Mucosa of descending colon (tissue), 3 donors: ENCODE results near the gene ZWILCH. TPM values are rescaled to one million over a fixed set of nuclear protein-coding genes. Genes with fewer than 3 reads are reported as not detected.

ENCODE experiments used
- ATAC-seq: fragments of 200-7000 bp; cut with Tn5 transposase; one replicate; pipeline ENCODE4 v1.9.1; 2020; ENCODE audit warnings: mild to moderate bottlenecking, moderate library complexity
- DNase-seq, 3 donors: peaks; one replicate each; pipeline ENCODE4 v3.0.0-alpha.2; 2020
- H3K36me3 ChIP-seq: fragments of 200-600 bp; one replicate; pipeline ENCODE4 v1.8.0; 2021; ENCODE audit warnings: low read depth, mild to moderate bottlenecking
- H3K4me1 ChIP-seq: fragments of 200-600 bp; one replicate; pipeline ENCODE4 v1.8.0; 2021; ENCODE audit warnings: low read depth, mild to moderate bottlenecking
- H3K4me3 ChIP-seq: fragments of 200-600 bp; one replicate; pipeline ENCODE4 v1.8.0; 2021; ENCODE audit warnings: mild to moderate bottlenecking
- H3K9me3 ChIP-seq: fragments of 200-600 bp; one replicate; pipeline ENCODE4 v1.8.0; 2021; ENCODE audit warnings: mild to moderate bottlenecking
- intact Hi-C, 2 donors: fragments of 100-400 bp; cut with DNase I in 1 of 2; cut with micrococcal nuclease in 1 of 2; formaldehyde crosslinking; loops; one replicate each; pipeline versions ENCODE4 v1.11.0 to v1.11.1; 2022; cut with DNase I, micrococcal nuclease
- total RNA-seq, 3 donors: library from RNA; stranded (reverse); fragmentation: NEBNext Ultra II Directional in 2 of 3; extraction: Animal tissue kit (Norgen Biotek cat#: 25700) in 2 of 3; gene quantifications; one replicate each; pipeline versions ENCODE4 v1.2.1 to v1.2.4, GENCODE V29; 2021 to 2023
- TF ChIP-seq, protein P1 (sequence below): fragments of 200-600 bp; IDR thresholded peaks from one replicate; pipeline ENCODE4 v1.8.0; 2022; ENCODE audit warnings: antibody characterized with exemption, mild to moderate bottlenecking
- donor health status: DM: no; HTN: no; CAD: no; lungs with moderate emphysema.
- donor health status: DM: no; HTN: no; CAD: no.
- donor health status: DM: no; HTN: yes; CAD: no.

The ZWILCH gene
- total RNA-seq, 3 donors from 2014 or later: 4.8 to 11.7 (median 5.8) TPM

DNA sequence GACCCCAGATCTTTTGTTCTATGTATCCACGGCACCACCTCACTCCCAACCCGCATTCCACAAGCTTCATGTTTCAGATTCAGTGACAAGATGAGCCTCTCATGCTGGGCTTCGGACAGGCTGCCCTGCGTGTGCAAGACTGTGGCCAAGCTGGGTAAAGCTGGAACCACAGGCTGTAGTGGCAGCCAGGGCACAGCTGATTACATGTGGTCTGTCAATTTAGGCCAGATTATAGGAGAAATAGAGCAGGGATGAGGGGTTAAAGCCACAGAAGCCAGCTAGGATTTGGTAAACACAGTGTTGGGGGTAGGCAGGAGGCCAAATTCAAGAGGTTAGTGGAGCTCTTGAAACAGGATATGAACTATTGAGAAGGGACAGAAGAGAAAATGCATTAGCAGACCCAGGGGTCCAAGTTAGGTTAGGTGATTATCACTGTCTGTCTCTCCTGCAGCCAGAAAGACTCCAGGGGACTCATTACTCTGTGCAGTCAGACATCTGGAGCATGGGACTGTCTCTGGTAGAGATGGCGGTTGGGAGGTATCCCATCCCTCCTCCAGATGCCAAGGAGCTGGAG is 20.5 kb upstream of the ZWILCH start:
- Histone ChIP-seq H3K9me3 (no peaks in the 10 kb centered on the region), H3K4me1 (no peaks in the 10 kb centered on the region), H3K36me3 (no peaks in the 10 kb centered on the region), H3K4me3 (no peak overlapping the region)
- intact Hi-C loops: no loop called here
- TF ChIP-seq, protein P1, sequence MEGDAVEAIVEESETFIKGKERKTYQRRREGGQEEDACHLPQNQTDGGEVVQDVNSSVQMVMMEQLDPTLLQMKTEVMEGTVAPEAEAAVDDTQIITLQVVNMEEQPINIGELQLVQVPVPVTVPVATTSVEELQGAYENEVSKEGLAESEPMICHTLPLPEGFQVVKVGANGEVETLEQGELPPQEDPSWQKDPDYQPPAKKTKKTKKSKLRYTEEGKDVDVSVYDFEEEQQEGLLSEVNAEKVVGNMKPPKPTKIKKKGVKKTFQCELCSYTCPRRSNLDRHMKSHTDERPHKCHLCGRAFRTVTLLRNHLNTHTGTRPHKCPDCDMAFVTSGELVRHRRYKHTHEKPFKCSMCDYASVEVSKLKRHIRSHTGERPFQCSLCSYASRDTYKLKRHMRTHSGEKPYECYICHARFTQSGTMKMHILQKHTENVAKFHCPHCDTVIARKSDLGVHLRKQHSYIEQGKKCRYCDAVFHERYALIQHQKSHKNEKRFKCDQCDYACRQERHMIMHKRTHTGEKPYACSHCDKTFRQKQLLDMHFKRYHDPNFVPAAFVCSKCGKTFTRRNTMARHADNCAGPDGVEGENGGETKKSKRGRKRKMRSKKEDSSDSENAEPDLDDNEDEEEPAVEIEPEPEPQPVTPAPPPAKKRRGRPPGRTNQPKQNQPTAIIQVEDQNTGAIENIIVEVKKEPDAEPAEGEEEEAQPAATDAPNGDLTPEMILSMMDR: no peak
- ATAC-seq (no peak), DNase-seq (no peak)

DNA sequence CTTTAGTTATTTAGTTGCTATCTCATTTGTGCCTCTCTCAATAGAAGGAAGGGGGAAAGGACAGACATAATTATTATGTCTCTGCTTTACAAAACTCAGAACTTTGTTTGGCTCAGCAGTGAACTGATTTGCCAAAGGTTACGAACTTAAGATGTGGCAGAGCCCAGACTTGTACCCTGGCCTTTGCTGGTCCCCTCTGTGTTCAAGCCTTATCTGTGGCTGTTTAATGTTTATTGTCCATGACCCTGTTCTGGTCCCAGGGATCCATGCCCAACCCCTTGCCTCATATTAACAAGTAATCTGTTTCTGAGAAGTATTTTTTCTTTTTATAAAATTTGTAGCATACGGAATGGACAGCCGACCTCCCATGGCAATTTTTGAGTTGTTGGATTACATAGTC is 18.2 kb upstream of the ZWILCH start:
- H3K4me1 ChIP-seq: no peaks in the 10 kb centered on the region
- H3K4me3 ChIP-seq: no peak overlapping the region
- H3K9me3 ChIP-seq: no peaks in the 10 kb centered on the region
- DNase-seq (no peak), ATAC-seq (no peak)
- TF ChIP-seq, protein P1: no peak
- intact Hi-C loops: no loop called here
- H3K36me3 ChIP-seq: no peaks in the 10 kb centered on the region

DNA sequence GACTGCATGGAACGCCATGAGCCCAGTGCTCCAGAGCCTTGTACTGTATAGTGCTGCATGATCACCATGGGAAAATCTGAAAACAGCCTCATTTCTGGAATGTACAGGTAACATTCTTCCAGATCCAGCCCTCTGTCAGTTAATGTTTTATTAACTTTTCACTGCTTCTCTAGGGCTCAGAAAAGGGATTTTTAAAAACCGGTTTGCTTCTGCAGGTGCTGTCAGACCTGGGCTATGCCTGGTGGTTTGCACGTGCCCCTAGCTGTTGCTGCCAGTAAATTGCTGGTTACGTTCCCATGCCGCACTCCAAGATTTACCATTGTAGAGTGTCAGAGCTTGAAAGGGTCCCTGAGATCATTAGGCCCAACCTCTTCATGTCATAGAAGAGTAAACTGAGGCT is 16.6 kb upstream of the ZWILCH start:
- intact Hi-C loops: no loop called here

DNA sequence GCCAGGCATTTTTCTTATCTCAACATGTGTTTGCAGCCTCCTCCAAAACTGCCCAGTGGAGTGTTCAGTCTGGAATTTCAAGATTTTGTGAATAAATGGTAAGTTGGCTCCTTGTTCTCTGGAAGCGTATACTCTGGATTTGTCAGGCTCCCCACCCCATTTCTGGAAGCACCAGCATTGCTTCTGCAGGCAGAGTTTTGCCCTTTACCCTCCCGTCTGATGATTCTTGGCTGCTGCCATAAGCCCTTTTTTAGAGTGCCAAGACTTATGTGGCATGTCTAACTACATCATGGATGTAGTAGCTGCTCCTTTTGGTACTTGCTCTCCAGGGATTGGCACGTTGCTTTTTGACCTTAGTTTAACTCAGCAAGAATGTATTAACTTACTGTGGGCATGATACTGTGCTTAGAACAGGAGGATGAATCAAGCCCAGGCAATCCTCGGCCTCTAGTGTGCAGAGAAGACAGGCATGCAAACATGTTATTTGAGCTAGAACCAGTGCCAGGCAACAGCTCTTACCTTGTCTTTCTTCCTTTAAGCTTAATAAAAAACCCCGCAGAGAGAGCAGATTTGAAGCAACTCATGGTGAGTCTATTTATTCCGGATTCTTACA is 15.8 kb upstream of the ZWILCH start:
- DNase-seq: no peak
- Histone ChIP-seq H3K4me1 (no peaks in the 10 kb centered on the region), H3K9me3 (no peaks in the 10 kb centered on the region), H3K36me3 (no peaks in the 10 kb centered on the region), H3K4me3 (no peak overlapping the region)
- intact Hi-C loops: no loop called here
- ATAC-seq: no peak
- TF ChIP-seq, protein P1: no peak

More for the DNA sequence above, 16.6 kb upstream of the ZWILCH start:
- Histone ChIP-seq H3K36me3 (no peaks in the 10 kb centered on the region), H3K4me1 (no peaks in the 10 kb centered on the region), H3K4me3 (no peak overlapping the region), H3K9me3 (no peaks in the 10 kb centered on the region)
- DNase-seq (no peak), ATAC-seq (no peak)
- TF ChIP-seq, protein P1: no peak

DNA sequence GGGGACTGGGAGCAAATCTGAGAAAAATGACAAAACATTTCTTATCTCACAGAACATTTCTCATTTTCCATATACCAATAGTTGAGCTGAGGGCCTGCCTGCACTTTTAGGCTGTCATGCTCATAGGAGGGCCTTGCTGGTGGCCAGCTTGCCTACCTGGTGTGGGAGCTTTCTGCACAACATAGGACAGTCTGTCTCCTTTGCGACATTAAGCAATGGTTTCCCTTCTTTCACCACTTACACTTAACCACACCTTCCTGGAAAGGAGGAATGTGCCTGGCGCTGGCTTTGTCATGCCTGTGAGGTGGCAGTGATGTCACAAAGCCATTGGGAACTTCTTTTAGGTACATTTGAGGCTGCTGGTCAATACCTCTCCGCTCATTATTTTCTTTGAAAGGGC is 13.3 kb upstream of the ZWILCH start:
- intact Hi-C loops: loop anchor here in 1 of 2 donors (10.0 kb wide), 1 partner anchor 97 kb away; no protein-coding TSS in a partner anchor
- Histone ChIP-seq H3K4me3 (no peak overlapping the region), H3K36me3 (no peaks in the 10 kb centered on the region), H3K4me1 (peaks cover 10% of the 10 kb centered on the region), H3K9me3 (no peaks in the 10 kb centered on the region)
- DNase-seq (no peak), ATAC-seq (no peak)
- TF ChIP-seq, protein P1: no peak
